Measurements from ENCODE around the gene FBXL4. TPM values are rescaled to one million over a fixed set of nuclear protein-coding genes. Genes with fewer than 3 reads are reported as not detected.

Gene FBXL4
- total RNA-seq, 6 experiments from 2014 or later = 10.6 to 13.0 (median 12.3) TPM

- Mint-ChIP-seq H3K27me3 (ENCODE audit: insufficient read depth) (peaks cover 72% of the 10 kb centered on the region), H3K4me1 (ENCODE audit: low read depth) (peaks cover 23% of the 10 kb centered on the region), H3K27ac (no peak overlapping the region), H3K4me3 (no peak overlapping the region), H3K36me3 (ENCODE audit: low read depth) (no peaks in the 10 kb centered on the region), H3K9me3 (no peaks in the 10 kb centered on the region)
- no peak for DNase-seq
- TF ChIP-seq, protein P1, sequence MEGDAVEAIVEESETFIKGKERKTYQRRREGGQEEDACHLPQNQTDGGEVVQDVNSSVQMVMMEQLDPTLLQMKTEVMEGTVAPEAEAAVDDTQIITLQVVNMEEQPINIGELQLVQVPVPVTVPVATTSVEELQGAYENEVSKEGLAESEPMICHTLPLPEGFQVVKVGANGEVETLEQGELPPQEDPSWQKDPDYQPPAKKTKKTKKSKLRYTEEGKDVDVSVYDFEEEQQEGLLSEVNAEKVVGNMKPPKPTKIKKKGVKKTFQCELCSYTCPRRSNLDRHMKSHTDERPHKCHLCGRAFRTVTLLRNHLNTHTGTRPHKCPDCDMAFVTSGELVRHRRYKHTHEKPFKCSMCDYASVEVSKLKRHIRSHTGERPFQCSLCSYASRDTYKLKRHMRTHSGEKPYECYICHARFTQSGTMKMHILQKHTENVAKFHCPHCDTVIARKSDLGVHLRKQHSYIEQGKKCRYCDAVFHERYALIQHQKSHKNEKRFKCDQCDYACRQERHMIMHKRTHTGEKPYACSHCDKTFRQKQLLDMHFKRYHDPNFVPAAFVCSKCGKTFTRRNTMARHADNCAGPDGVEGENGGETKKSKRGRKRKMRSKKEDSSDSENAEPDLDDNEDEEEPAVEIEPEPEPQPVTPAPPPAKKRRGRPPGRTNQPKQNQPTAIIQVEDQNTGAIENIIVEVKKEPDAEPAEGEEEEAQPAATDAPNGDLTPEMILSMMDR (IDR thresholded peaks at IDR 0.05) = no peak
Observed at GRCh38 chr6:98828211-98828788, 119.4 kb downstream of the FBXL4 start.

DNA sequence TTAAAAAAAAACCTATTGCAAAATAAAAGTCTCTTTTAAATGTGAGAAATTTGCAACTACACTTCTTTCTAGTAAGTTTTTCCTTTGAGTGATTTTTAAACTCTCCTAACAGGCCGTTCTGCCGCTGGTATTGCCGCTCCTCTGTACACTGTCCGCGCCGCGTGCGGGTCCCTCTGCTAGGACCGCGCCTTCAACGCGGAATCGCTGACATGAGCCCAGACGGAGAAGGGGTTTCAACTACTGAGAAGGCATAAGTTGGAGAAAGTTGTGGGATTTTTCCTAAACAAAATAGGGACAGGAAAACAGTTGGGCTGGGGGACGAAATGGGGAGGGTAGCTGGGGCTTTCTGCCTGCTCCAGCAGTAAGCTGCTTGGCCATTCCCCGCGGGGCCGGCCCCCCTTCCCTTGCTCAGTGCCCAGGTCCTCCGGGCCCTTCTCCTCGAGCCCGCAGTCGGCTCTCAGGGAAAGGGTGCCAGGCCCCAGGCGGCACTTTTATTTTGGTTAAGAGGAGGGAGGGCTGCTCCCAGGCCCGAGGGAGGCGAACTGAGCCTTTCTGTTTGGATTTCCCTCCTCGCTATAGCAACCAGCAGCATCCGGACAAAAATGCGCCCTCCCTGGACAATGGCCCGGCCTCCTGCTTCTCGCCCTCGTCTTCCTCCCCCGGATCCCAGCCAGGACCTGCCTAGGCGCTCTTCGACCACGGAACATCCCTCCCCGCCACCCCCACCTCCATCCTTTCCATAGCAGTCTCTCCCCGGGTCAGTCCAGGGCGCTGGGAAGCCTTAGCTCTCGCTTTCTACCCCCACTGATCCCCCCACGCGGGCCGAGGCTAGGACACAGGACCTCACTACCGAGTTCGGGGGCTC, 120.2 kb downstream of the FBXL4 start:
- Mint-ChIP-seq H3K36me3 (ENCODE audit: low read depth) (no peaks in the 10 kb centered on the region), H3K4me3 (no peak overlapping the region), H3K27ac (no peak overlapping the region), H3K9me3 (no peaks in the 10 kb centered on the region), H3K27me3 (ENCODE audit: insufficient read depth) (peaks cover 69% of the 10 kb centered on the region), H3K4me1 (ENCODE audit: low read depth) (peaks cover 15% of the 10 kb centered on the region)
- TF ChIP-seq, protein P1 (IDR thresholded peaks at IDR 0.05) = no peak
- no peak for DNase-seq

DNA sequence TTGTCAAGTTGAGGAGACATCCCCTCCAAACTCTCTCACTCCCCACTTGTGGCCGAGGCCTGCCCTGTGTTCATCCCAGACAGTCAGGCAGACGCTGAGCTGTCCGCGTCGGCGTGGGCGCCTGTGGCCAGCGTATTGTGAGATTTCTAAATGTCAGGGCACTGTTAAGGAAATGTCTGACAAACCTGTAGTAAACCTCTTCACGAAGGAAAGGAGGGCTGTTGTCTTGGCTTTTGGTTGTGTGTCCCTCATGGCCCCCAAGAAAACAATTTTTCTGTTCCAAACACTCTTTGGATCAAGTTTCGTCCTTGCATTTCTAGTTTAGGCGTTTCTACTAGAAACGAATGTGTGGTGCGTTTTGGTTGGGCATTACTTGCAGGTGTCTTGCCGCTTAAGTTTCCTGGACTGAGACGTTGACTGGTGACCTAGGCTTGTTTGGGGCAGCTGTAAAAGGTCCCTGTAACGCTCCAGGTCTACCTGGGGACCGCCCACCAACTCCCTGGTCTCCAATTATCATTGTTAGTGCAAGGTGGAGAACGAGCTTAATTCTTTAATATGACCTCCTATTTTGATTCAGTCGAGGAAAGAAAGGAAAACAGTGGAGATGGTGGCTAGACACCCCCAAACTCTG, 122.0 kb downstream of the FBXL4 start:
- Mint-ChIP-seq H3K4me1 (ENCODE audit: low read depth) (no peaks in the 10 kb centered on the region), H3K9me3 (no peaks in the 10 kb centered on the region), H3K36me3 (ENCODE audit: low read depth) (no peaks in the 10 kb centered on the region), H3K27ac (no peak overlapping the region), H3K4me3 (no peak overlapping the region), H3K27me3 (ENCODE audit: insufficient read depth) (peaks cover 56% of the 10 kb centered on the region)
- TF ChIP-seq, protein P1 (IDR thresholded peaks at IDR 0.05) = no peak
- no peak for DNase-seq

DNA sequence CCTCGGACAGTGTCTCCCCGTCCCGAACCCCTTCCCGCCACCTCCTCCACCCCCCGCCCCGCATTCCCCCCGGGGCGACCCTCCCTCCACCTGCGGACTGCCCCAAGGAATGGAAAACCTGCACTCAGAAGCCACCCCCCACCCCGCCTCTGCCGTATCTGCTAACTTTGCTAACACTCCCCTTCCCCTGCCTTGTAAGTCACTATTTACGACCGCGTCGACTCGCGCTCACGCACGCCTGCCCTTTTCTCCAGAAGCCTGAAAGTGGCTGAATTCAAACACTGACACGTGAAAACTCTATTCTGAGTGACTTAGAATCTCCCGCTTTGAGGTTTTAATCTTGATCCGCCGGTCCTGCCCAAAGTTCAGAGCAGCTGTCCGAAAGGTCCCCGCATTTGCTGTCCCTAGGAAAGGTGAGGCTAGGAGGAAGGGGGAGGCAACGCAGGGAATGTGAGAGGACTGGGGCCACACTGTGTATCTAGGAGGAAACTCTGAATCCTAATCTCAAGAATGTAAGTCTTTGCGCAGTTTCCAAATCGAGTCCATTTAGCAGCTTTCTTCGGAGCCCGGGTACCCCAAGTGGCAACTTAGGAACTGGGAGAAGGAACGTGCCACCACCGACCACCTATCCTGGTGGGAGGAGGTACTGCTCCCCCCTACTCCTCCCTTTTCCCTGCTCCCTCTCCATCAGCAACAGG, 122.7 kb downstream of the FBXL4 start:
- H3K9me3 Mint-ChIP-seq = no peaks in the 10 kb centered on the region
- no peaks in the 10 kb centered on the region for H3K36me3 Mint-ChIP-seq (ENCODE audit: low read depth)
- H3K4me1 Mint-ChIP-seq (ENCODE audit: low read depth) = no peaks in the 10 kb centered on the region

More for the DNA sequence above, 122.7 kb downstream of the FBXL4 start:
- TF ChIP-seq, protein P1 (IDR thresholded peaks at IDR 0.05) = no peak
- no peak overlapping the region for H3K27ac Mint-ChIP-seq
- H3K27me3 Mint-ChIP-seq (ENCODE audit: insufficient read depth) = peaks cover 50% of the 10 kb centered on the region
- no peak overlapping the region for H3K4me3 Mint-ChIP-seq
- no peak for DNase-seq

Measured in HFFc6 (cell line).